Heart left ventricle (tissue), 16 donors: ENCODE measurements around the gene ODAD4. TPM values are rescaled to one million over a fixed set of nuclear protein-coding genes. Genes with fewer than 3 reads are reported as not detected.
A peak's percentile ranks its signal among the peaks of the same experiment; 100 is the strongest.

Experiments used
- ATAC-seq, 4 donors: fragments of 200-7000 bp; cut with Tn5 transposase; one replicate each; pipeline ENCODE4 v1.9.1; 2020 to 2022; ENCODE audit warnings: moderate library complexity in 4 of 4, mild to moderate bottlenecking in 3 of 4, moderate number of reproducible peaks in 1 of 4
- DNase-seq, 5 donors: peaks; one replicate each; pipeline ENCODE4 v3.0.0-alpha.2; 2020
- H3K27ac ChIP-seq, 12 donors: fragments of 200-600 bp; sonication (generic) in 4 of 12; one replicate each; pipeline versions ENCODE4 v1.5.0 to v1.8.0; 2016 to 2022; ENCODE audit warnings: mild to moderate bottlenecking in 2 of 12
- H3K27me3 ChIP-seq, 9 donors: fragments of 200-600 bp; sonication (generic) in 2 of 9; one replicate each; pipeline versions ENCODE4 v1.5.1 to v1.8.0; 2016 to 2022; ENCODE audit warnings: mild to moderate bottlenecking in 3 of 9
- H3K36me3 ChIP-seq, 9 donors: fragments of 200-600 bp; sonication (generic) in 2 of 9; one replicate each; pipeline versions ENCODE4 v1.5.0 to v1.8.0; 2018 to 2022; ENCODE audit warnings: mild to moderate bottlenecking in 2 of 9
- H3K4me1 ChIP-seq, 12 donors: fragments of 200-600 bp; sonication (generic) in 4 of 12; one replicate each; pipeline versions ENCODE4 v1.5.0 to v1.8.0; 2016 to 2022; ENCODE audit warnings: mild to moderate bottlenecking in 3 of 12
- H3K4me3 ChIP-seq, 12 donors: fragments of 200-600 bp; sonication (generic) in 4 of 12; one replicate each; pipeline versions ENCODE4 v1.5.0 to v1.8.0; 2017 to 2022; ENCODE audit warnings: mild to moderate bottlenecking in 9 of 12, moderate library complexity in 4 of 12
- H3K9me3 ChIP-seq, 12 donors: fragments of 200-600 bp; sonication (generic) in 4 of 12; one replicate each; pipeline versions ENCODE4 v1.5.0 to v1.8.0; 2016 to 2022; ENCODE audit warnings: mild to moderate bottlenecking in 1 of 12
- POLR2A ChIP-seq, 2 donors: fragments of 450-650 bp; IDR thresholded peaks; one replicate each; pipeline ENCODE4 v1.6.1; 2017; ENCODE audit warnings: antibody characterized with exemption in 2 of 2, mild to moderate bottlenecking in 2 of 2, moderate library complexity in 2 of 2
- WGBS, 4 donors: extraction: QIAGEN DNeasy Blood & Tissue Kit in 2 of 4; methylation state at CpG; one replicate each; pipeline versions ENCODE4 v1.1.5 to v1.1.7; 2013 to 2018; 5-methylcytosine and 5-hydroxymethylcytosine counted together
- intact Hi-C, 10 donors: fragments of 100-400 bp; cut with DNase I; formaldehyde crosslinking; loops; one replicate each; pipeline versions ENCODE4 v1.11.1 to v1.14.2; 2022
- polyA plus RNA-seq, 2 donors: library from polyadenylated mRNA; stranded (reverse); fragments of 200-250 nt; gene quantifications; one replicate each; pipeline ENCODE4 v1.2.3, GENCODE V29; 2013
- total RNA-seq, 9 donors: library from RNA; depleted of rRNA in 2 of 9; stranded (reverse); fragments of >200 nt in 2 of 9; fragmentation: NEBNext Ultra II Directional in 3 of 9; extraction: Animal tissue kit (Norgen Biotek cat#: 25700) in 3 of 9; gene quantifications; one replicate each; pipeline versions ENCODE4 v1.1.0 to v1.2.4, GENCODE V29; 2016 to 2023
- TF ChIP-seq, protein P1 (sequence below), 12 donors: fragments of 200-600 bp; sonication (generic) in 4 of 12; IDR thresholded peaks; one replicate each; pipeline versions ENCODE4 v1.5.0 to v1.8.0; 2018 to 2022; ENCODE audit warnings: antibody characterized with exemption in 12 of 12, mild to moderate bottlenecking in 5 of 12
- donor health status: ischemic (EF 13 %, LVEDD 7.1; RV severe dilation, severe dysfunction).
- donor health status: healthy with polysubstance abuse.
- donor health status: DM: no; HTN: yes; CAD: no.
- donor health status: DM: no; HTN: no; CAD: no.
- donor health status: ischemic (EF 25% LVEDD 6.9; RV normal size, moderate dysfunction).
- donor health status: ischemic (EF 25% LVEDD 5.7; RV mildly dilated, moderate dysfunction).
- donor health status: healthy.
- donor health status: DM: yes; HTN: yes; CAD: no.
- donor health status: ischemic (EF 35%, LVEDD 5.7; RV mildly dilated, moderate dysfunction).
- donor health status: nonischemic (EF 11% LVEDD 7.7; RV severe dilation, severe dysfunction).
- donor health status: DM: yes; HTN: yes; CAD: no.
- donor health status: PGD.
- donor health status: ischemic (EF 29% LVEDD 5.4; RV normal size, mild dysfunction).
- donor health status: nonischemic (EF 23%, LVEDD 6.1; RV moderate dilation, normal function).

Gene ODAD4
- total and polyA plus RNA-seq, 11 donors = 0.38 to 1.2 (median 0.73) TPM; not detected in 1

DNA sequence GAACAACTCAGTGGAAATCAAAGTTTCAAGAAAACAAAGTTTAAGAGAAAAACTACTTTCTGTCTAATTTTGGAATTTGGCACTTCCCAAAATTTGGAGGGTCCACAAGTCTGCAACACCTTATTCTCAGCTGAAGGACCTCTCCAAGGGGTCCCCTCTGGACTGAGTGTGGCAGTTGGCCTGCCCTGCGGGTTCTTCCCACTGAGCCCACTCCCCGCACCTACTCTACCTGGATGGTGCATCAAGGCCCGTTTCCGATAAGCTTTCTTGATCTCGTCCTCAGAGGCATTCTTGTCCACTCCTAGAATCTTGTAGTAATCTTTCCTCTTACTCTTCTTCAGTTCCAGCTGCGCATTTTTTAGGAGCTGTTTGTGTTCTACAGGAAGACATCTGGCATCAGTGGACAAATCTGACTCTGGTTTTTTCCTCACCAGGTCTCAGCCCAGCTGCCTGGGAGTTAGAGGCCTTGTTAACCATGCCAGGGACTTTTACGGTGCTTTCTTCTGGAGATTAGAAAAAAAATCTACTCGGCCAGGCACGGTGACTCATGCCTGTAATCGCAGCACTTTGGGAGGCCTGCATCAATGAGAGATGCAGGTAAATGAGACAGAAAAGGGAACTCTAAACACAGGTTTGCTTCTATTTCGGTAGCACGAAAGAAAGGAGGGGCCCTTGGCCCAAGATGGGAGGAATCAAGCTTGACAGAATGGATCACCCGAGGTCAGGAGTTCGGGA lies 51.8 kb downstream of the ODAD4 start:
- no peaks in the 10 kb centered on the region for H3K27me3 ChIP-seq
- DNase-seq (no peak), ATAC-seq (no peak)
- TF ChIP-seq POLR2A (IDR thresholded peaks at IDR 0.05) = no peak
- TF ChIP-seq, protein P1, sequence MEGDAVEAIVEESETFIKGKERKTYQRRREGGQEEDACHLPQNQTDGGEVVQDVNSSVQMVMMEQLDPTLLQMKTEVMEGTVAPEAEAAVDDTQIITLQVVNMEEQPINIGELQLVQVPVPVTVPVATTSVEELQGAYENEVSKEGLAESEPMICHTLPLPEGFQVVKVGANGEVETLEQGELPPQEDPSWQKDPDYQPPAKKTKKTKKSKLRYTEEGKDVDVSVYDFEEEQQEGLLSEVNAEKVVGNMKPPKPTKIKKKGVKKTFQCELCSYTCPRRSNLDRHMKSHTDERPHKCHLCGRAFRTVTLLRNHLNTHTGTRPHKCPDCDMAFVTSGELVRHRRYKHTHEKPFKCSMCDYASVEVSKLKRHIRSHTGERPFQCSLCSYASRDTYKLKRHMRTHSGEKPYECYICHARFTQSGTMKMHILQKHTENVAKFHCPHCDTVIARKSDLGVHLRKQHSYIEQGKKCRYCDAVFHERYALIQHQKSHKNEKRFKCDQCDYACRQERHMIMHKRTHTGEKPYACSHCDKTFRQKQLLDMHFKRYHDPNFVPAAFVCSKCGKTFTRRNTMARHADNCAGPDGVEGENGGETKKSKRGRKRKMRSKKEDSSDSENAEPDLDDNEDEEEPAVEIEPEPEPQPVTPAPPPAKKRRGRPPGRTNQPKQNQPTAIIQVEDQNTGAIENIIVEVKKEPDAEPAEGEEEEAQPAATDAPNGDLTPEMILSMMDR (IDR thresholded peaks at IDR 0.05) = no peak
- H3K27ac ChIP-seq = peak overlapping the region in 1 of 12 donors; percentile 26
- H3K4me3 ChIP-seq = no peak overlapping the region
- 89 to 92% (median 91%) methylated on average over 14 of the region's 14 CpGs for WGBS, 4 donors
- intact Hi-C loops = no loop called here
- no peaks in the 10 kb centered on the region for H3K9me3 ChIP-seq
- no peaks in the 10 kb centered on the region for H3K4me1 ChIP-seq
- H3K36me3 ChIP-seq = peaks cover 3 to 100% (median 97%) of the 10 kb centered on the region in 9 donors

DNA sequence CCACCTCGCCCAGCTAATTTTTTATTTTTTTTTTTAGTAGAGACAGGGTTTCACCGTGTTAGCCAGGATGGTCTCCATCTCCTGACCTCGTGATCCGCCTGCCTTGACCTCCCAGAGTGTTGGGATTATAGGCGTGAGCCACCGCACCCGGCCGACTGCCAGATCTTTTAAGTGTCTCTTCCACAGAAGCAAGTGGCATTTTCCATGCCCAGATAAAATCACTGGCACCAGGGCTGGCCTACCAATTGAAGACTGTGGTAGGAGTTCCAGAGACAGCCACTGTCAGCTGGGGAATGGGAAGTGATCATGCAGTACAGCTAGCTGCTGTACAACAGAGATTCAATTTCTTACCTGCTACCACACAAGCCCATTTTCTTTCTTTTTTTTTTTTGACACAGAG lies 54.0 kb downstream of the ODAD4 start:
- Histone ChIP-seq H3K36me3 (peaks cover 3 to 100% (median 97%) of the 10 kb centered on the region in 9 donors), H3K9me3 (no peaks in the 10 kb centered on the region), H3K27ac (no peak overlapping the region), H3K27me3 (no peaks in the 10 kb centered on the region), H3K4me3 (no peak overlapping the region), H3K4me1 (no peaks in the 10 kb centered on the region)
- peak in 3 of 4 donors; percentile 26 to 67 (median 60) for ATAC-seq
- no peak for DNase-seq
- intact Hi-C loops = no loop called here
- WGBS, 4 donors = 78 to 87% (median 83%) methylated on average over 8 of the region's 8 CpGs
- TF ChIP-seq POLR2A (IDR thresholded peaks at IDR 0.05) = no peak
- TF ChIP-seq, protein P1 (IDR thresholded peaks at IDR 0.05) = no peak

DNA sequence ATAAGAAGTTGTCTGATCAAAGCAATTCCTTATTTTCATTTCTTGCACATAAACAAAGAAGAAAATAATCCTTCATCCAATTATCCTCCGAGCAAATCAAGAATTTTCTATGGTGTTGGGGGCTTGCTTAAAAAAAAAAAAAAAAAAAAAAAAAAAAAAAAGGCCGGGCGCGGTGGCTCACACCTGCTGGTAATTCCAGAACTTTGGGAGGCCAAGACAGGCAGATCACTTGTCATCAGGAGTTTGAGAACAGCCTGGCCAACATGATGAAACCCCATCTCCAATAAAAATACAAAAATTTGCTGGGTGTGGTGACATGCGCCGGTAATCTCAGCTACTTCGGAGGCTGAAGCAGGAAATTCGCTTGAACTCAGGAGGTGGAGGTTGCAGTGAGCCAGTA lies 55.5 kb downstream of the ODAD4 start:
- intact Hi-C loops = no loop called here
- Histone ChIP-seq H3K4me3 (no peak overlapping the region), H3K27me3 (no peaks in the 10 kb centered on the region), H3K9me3 (no peaks in the 10 kb centered on the region), H3K27ac (no peak overlapping the region), H3K4me1 (no peaks in the 10 kb centered on the region), H3K36me3 (peaks cover 0 to 100% (median 100%) of the 10 kb centered on the region in 9 donors)
- TF ChIP-seq, protein P1 (IDR thresholded peaks at IDR 0.05) = no peak
- no peak for TF ChIP-seq POLR2A (IDR thresholded peaks at IDR 0.05)
- 93 to 95% (median 93%) methylated on average over 8 of the region's 8 CpGs for WGBS, 4 donors
- ATAC-seq (no peak), DNase-seq (no peak)

DNA sequence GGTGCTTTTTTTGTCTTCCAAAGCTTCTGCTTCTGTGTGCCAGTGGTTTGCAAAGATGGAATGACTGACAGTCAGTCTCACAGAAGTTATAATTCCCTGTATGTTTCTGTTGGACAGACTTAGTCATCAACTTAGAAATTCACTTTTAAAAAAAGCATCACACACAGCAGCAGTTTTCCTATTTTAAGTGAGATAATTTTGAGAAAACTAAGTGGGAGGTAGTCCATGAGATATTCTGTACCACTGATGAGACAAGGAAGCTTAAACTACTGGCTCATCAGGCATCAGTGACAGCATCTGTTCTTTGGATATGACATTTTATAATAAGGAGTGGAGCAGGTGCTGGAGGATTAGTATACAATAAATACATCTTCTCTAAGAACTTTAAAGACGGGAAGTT lies 56.2 kb downstream of the ODAD4 start:
- TF ChIP-seq, protein P1 (IDR thresholded peaks at IDR 0.05) = no peak
- TF ChIP-seq POLR2A (IDR thresholded peaks at IDR 0.05) = no peak
- Histone ChIP-seq H3K4me3 (no peak overlapping the region), H3K4me1 (no peaks in the 10 kb centered on the region), H3K36me3 (peaks cover 0 to 100% (median 100%) of the 10 kb centered on the region in 9 donors), H3K27me3 (no peaks in the 10 kb centered on the region), H3K9me3 (no peaks in the 10 kb centered on the region), H3K27ac (no peak overlapping the region)
- WGBS, 4 donors = 90 to 97% (median 93%) methylated on average over 1 of the region's 1 CpG
- intact Hi-C loops = no loop called here
- ATAC-seq = no peak
- no peak for DNase-seq
